ENCODE data around the gene ACVR1.

Gene ACVR1

GRCh38 chr2:157825885-157826284 is 50.2 kb downstream of the ACVR1 start:
- no peak for DNase-seq

- no peak for DNase-seq
Measured at GRCh38 chr2:157822993-157823392, 53.1 kb downstream of the ACVR1 start.

DNA sequence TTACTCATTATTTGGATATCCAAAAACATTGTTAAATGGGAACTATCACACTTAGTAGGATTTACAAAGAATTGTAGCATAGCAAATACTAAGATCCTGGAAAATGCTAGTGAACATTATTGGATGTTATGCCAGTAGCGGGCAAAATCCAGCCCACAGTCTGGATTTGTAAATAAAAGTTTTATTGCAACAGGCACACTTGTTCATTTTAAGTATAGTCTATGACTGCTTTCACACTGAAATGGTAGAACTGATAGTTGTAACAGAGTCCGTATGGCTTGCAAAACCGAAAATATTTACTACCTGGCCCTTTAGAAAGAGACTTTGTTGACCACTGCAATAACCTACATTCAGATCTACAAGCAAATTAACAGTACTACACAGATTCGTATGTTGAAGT is 53.6 kb downstream of the ACVR1 start:
- DNase-seq = no peak

GRCh38 chr2:157821519-157822131 is 54.5 kb downstream of the ACVR1 start:
- DNase-seq = no peak

DNA sequence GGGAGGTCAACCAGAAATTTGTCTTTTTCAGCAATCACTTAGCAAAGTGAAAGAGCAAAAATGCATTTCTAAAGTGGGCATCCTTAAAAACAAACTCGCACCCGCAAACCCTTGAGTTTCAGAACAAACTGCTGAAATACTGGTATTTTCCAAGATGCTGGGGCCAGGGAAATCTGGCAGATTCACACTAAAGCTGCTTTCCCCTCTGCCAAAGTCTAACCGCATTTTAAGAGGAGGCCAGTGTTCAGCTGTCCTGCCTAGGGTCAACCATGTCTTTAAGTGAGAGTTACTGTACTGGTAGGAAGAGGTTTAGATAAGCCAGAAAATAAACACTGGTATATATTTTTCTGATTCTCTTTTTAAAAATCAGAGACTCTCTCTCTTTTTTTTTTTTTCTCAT is 55.9 kb downstream of the ACVR1 start:
- no peak for DNase-seq

GRCh38 chr2:157819761-157820160 is 56.4 kb downstream of the ACVR1 start:
- DNase-seq = no peak

DNA sequence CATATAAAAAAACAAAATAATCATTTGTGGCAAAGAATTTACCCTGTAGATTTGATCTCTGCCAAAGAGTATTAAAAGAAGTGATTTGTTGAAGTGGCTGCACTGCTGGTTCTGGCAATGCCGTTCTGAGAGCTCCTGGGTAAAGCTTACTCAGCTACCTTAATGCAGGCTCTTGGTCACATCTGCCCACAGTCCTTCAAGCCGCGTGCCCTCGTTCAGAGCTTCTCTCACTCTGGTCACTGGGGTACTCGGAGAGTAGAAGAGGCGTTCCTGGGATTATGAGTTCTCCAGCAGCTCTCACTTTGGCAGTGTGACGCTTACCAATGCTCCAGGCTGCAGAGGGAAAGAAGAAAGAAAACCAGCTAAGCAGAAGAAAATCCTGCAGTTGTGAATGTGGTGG is 57.9 kb downstream of the ACVR1 start:
- no peak for DNase-seq

GRCh38 chr2:157815421-157815820 is 60.7 kb downstream of the ACVR1 start:
- no peak for DNase-seq

DNA sequence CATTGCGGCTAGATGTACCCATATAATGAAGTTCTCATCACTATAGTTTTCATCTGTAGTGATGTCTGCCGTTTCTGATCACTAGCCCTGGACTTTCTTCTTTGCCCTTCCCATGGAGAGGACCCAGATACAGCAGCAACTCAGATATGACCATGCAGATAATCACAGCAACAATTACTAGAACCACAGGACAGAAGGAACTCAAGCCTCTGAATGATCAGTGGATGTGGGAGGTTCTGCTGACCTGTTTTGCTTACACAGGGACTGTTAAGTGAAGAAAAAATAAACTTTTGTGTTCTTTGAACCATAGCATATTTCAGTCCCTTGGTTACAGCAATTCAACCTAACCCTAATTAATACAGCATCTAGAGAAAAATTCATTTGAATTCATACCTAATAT is 62.7 kb downstream of the ACVR1 start:
- DNase-seq = no peak

DNA sequence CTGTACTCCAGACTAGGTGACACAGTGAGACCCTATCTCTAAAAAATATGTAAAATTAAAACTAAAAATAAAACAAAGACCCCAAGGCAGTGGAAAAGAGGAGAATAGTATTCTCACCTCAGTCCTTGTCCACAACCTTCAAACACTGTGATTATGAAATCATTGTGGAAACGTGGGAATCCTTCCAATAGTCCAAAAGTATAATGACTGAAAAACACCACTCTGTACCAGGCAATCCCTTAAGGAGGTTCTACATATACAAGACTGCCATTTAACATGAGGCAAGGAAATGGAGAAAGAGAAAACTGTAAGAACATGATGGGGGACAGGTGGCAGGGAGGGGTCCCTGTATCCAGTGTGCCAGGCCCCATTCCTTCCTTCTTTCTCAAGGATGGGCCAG is 66.1 kb downstream of the ACVR1 start:
- DNase-seq = no peak

DNA sequence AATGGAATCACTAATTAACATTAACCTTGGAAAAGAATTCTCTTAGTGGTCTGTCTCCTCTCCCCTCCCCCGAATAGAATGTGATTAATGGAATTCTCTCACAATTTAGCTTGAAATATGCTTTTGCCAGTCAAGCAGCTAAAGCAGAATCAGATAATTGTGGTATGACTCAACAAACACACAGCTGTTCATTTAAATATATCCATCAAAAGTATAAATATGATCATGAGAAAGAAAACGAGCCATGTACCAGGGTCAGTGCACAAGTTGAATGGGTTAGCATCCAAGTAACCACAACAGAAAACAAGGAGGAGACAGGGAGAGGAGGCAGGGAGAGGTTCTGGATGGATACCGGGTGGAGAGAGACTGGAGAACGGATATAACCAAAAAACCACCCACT is 66.9 kb downstream of the ACVR1 start:
- DNase-seq = no peak

DNA sequence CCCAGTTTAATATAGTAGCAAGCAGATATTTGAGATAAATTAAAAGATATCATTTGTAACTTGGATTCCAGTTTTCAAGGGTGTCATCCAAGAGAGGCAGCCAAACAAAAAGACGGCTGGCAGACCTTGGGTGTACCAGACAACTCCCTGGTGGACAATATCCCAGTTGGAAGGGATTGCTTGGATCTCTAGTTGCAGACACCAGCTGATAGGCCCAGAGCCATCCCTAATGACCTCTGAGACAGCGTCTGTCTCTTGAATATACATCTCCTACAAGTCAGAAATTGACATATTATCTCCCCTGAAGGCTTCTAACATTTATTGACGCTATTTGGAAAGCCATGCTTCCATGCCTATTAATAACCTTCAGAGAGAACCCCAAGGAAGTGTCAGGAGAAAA is 67.7 kb downstream of the ACVR1 start:
- no peak for DNase-seq

- no peak for DNase-seq
Measured at GRCh38 chr2:157806426-157807077, 69.6 kb downstream of the ACVR1 start.

GRCh38 chr2:157805519-157805918 is 70.6 kb downstream of the ACVR1 start:
- DNase-seq = no peak

- DNase-seq = no peak
Measured at GRCh38 chr2:157804355-157804754, 71.8 kb downstream of the ACVR1 start.

DNA sequence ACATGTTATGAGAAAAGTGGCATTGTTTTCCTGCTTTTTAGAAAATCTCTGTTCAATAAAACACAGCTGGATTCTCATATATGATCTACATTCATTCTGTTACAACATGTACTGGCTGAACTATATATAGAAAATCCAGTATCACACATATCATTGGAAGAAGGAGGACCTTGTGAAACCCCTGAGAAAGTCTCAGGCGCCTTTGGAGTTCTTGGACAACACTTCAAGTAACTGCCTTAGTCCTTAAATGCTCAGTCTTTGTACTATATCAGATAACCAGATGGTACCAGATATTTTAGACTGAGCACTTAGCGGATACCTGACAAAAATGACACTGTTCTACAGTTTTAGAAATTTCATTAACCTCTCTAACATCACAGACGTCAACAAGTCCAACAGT is 72.2 kb downstream of the ACVR1 start:
- no peak for DNase-seq

DNA sequence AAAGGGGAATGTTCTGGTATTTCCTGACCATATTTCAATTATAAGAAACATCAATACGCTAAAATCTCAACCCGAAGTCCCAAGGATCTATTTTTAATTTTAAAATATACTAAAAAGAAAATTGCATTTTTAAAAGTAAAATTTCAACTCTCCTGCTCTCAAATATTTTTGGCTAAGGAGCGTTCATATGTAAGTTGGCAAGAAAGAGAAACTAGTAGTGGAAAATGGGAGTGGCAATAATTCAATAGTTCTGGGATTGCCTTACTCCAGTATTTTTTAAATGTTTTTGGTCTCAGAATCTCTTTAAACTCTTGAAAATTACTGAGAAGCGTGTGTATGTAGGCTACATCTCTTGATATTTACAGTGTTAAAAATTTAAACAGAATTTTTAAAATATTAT is 72.7 kb downstream of the ACVR1 start:
- no peak for DNase-seq

DNA sequence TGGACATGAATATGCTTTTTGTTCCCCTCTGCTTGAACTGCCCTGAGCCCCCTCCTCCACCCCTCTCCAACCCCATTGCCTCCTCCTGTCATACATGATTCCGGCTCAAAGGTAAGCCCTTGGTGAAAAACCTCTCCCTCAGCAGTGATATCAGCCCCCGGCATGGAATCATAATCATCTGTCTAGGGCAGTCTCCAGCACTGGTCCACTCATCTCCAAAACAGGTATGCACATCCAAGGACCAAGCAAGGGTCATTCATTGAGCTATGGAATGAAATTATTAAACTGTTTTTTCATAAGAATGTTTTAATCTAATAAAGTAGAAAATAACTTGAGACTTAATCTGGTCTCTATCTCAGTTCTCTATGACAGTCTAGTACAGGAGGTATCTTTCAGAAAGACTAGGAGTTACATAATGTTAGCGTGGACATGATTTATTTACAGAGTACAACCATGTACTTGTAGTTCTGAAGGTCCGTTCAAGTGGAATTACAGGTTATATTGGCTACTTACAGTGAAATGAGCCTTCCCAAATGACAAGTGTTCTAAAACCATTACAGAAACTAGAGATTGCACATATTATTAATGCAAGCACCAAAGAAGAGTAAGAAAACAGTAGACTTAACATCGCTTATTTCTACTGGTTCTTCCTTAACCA is 75.2 kb downstream of the ACVR1 start:
- no peak for DNase-seq

DNA sequence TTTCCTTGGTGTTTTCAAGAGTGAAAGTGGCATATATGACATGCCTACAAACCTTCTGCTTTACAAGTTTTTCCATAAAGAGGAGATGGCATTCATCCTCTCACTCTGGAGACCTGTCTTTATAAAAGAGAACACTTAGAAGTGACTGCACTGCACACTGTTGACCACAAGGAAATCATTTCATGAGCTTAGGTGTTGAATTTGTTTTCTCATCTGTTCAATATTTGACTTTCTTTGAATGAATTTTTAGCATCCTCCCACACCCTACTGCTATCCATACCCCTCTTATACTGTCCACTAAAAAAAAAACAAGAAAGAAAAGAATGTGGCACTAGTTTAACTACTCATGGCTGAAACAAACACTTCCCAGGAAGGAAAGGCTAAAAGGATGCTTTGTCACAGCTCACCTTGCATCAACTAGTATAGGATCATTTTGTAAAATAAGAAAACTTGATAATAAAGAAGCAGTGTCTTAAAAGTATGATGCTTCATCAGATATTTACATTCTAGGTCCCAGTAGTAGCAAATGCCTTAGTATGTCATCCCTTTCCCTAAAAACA is 83.0 kb downstream of the ACVR1 start:
- no peak for DNase-seq

DNA sequence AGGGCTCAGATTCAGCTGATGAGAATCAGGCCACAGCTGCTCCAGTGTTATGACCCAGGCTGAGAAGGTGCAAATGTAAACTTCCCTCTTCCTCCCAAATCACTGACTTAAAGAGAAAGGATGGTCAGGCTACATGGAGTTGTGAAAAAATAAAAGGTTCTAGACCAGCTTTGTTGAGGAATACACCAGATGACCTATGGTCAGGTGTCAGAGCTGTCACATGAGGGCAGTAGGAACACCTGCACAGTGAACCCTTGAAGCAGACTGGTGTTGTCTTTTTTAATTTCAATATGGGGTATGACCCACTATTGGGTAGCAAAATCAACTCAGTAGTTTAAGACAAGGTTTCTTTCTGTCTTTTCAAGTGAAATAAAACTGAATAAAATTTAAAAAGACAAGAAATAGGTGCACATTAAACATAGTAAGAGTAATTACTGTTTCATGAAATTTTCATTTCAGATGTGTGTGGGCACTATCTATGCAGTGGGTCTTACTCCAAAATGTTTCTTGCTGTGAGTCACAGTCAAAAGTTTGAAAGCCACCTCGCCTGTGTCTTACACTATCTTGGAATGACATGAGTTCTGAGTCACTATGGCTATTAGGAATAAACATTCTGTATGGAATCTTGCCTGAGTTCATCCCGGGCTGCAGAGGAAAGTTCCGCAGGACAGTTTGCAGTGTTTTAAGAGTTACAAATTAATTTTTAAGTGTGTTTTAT is 83.6 kb downstream of the ACVR1 start:
- no peak for DNase-seq

GRCh38 chr2:157790780-157791179 is 85.3 kb downstream of the ACVR1 start:
- no peak for DNase-seq

GRCh38 chr2:157789933-157790511 is 86.1 kb downstream of the ACVR1 start:
- no peak for DNase-seq

- DNase-seq = no peak
Measured at GRCh38 chr2:157789256-157789655, 86.9 kb downstream of the ACVR1 start.

Data from activated gamma-delta T cell (primary cell).